Left lung (tissue), 10 donors: ENCODE results near the gene CWC22. TPM values are rescaled to one million over a fixed set of nuclear protein-coding genes. Genes with fewer than 3 reads are reported as not detected.

ENCODE experiments used
- ATAC-seq: fragments of 200-7000 bp; cut with Tn5 transposase; one replicate; pipeline ENCODE4 v1.9.1; 2020; ENCODE audit warnings: moderate library complexity
- DNase-seq, 4 donors: peaks; one replicate each; pipeline ENCODE4 v3.0.0-alpha.2; 2013 to 2020
- H3K27ac ChIP-seq, 2 donors: fragments of 200-600 bp; sonication (generic) in 1 of 2; one replicate each; pipeline versions ENCODE4 v1.5.0 to v1.8.0; 2020 to 2021
- H3K27me3 ChIP-seq, 2 donors: fragments of 200-600 bp; sonication (generic) in 1 of 2; one replicate each; pipeline versions ENCODE4 v1.5.0 to v1.8.0; 2020 to 2021
- H3K36me3 ChIP-seq, 2 donors: fragments of 200-600 bp; sonication (generic) in 1 of 2; one replicate each; pipeline versions ENCODE4 v1.5.0 to v1.8.0; 2020 to 2021
- H3K4me1 ChIP-seq, 2 donors: fragments of 200-600 bp; one replicate each; pipeline ENCODE4 v1.8.0; 2021
- H3K4me3 ChIP-seq, 2 donors: fragments of 200-600 bp; sonication (generic) in 1 of 2; one replicate each; pipeline versions ENCODE4 v1.5.0 to v1.8.0; 2020 to 2021; ENCODE audit warnings: mild to moderate bottlenecking in 1 of 2
- H3K9me3 ChIP-seq, 2 donors: fragments of 200-600 bp; sonication (generic) in 1 of 2; one replicate each; pipeline versions ENCODE4 v1.5.0 to v1.8.0; 2020 to 2021
- intact Hi-C, 2 donors: fragments of 100-400 bp; cut with DNase I; formaldehyde crosslinking; loops; one replicate each; pipeline versions ENCODE4 v1.11.2 to v1.14.2; 2022
- polyA plus RNA-seq, 6 donors: library from polyadenylated mRNA; unstranded; fragments of 120-200 nt; gene quantifications; one replicate each; pipeline ENCODE4 v1.2.1, GENCODE V29; 2013; ENCODE audit not compliant: insufficient read length in 6 of 6
- total RNA-seq, 2 donors: library from RNA; stranded (reverse); fragmentation: NEBNext Ultra II Directional; extraction: Animal tissue kit (Norgen Biotek cat#: 25700); gene quantifications; one replicate each; pipeline ENCODE4 v1.2.1, GENCODE V29; 2021
- TF ChIP-seq, protein P1 (sequence below), 2 donors: fragments of 200-600 bp; sonication (generic) in 1 of 2; IDR thresholded peaks; one replicate each; pipeline versions ENCODE4 v1.5.0 to v1.8.0; 2021; ENCODE audit warnings: antibody characterized with exemption in 2 of 2
- donor health status: DM: no; HTN: yes; CAD: no.
- donor health status: DM: no; HTN: no; CAD: no.

Gene CWC22
- total and polyA plus RNA-seq, 8 donors, result 13.9 to 42.8 (median 37.8) TPM

DNA sequence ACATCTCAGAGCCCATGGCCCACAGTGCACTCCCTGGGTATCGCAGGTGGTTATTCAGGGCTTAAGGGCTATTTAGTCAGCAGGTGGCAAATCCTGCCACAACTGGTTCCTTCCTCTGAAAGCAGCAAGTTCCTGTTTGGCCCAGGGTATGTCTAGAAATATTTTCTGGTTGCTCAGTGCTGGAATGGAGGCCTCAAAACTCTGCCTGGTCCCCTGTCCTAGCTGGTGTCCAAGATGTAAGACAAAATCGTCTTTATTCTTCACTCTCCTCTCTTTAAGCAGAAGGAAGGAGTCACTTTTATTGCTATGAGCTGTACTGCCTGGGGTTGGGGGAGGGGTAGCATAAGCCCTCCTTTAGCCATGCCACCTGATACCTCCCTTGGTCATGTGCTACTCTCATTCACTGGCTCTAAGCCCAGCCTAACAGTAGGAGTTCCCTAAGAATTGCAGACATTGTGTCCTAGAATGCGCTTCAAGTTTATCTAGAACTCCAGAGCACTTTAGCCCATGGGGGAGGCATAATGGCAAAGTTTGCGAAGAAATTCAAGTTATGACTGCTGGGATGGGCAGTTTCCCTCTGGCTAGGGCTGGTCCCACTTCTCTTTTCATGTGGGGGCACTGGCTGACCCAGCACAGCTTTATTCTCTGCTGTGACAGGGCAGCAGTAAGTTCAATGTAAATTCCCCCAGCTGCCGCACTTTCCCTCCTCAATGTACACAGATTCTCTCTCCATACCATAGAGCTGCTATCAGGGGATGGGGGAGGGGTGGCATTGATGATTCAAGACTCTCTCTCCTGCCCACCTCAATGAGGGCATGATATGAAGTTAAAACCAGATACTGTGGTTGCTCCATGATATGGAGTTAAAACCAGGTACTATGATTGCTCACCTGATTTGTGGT is 27.1 kb upstream of the CWC22 start:
- peaks cover 0 to 10% of the 10 kb centered on the region in 2 donors for H3K9me3 ChIP-seq
- no peaks in the 10 kb centered on the region for H3K27me3 ChIP-seq
- TF ChIP-seq, protein P1, sequence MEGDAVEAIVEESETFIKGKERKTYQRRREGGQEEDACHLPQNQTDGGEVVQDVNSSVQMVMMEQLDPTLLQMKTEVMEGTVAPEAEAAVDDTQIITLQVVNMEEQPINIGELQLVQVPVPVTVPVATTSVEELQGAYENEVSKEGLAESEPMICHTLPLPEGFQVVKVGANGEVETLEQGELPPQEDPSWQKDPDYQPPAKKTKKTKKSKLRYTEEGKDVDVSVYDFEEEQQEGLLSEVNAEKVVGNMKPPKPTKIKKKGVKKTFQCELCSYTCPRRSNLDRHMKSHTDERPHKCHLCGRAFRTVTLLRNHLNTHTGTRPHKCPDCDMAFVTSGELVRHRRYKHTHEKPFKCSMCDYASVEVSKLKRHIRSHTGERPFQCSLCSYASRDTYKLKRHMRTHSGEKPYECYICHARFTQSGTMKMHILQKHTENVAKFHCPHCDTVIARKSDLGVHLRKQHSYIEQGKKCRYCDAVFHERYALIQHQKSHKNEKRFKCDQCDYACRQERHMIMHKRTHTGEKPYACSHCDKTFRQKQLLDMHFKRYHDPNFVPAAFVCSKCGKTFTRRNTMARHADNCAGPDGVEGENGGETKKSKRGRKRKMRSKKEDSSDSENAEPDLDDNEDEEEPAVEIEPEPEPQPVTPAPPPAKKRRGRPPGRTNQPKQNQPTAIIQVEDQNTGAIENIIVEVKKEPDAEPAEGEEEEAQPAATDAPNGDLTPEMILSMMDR (IDR thresholded peaks at IDR 0.05), result no peak
- H3K36me3 ChIP-seq, result no peaks in the 10 kb centered on the region
- intact Hi-C loops, result no loop called here
- DNase-seq (peak in 1 of 4 donors; percentile 17), ATAC-seq (peak; percentile 93)
- H3K27ac ChIP-seq, result no peak overlapping the region
- H3K4me3 ChIP-seq, result no peak overlapping the region
- no peaks in the 10 kb centered on the region for H3K4me1 ChIP-seq

DNA sequence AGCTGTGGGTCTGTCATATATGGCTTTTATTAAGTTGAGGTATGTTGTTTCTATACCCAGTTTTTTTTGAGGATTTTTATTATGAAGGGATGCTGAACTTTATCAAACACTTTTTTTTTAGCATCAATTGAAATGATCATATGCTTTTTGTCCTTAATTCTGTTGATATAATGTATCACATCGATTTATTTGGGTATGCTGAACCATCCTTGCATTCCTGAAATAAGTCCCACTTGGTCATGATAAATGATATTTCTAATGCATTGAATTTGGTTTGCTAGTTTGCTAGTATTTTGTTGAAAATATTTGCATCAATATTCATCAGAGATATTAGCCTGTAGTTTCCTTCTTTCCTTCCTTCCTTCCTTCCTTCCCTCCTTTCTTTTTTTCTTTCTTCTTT is 22.5 kb upstream of the CWC22 start:
- no peaks in the 10 kb centered on the region for H3K36me3 ChIP-seq
- TF ChIP-seq, protein P1 (IDR thresholded peaks at IDR 0.05), result no peak
- no peaks in the 10 kb centered on the region for H3K4me1 ChIP-seq
- ATAC-seq (no peak), DNase-seq (no peak)
- H3K9me3 ChIP-seq, result peaks cover 0 to 17% of the 10 kb centered on the region in 2 donors
- no peaks in the 10 kb centered on the region for H3K27me3 ChIP-seq
- H3K27ac ChIP-seq, result no peak overlapping the region
- intact Hi-C loops, result no loop called here
- no peak overlapping the region for H3K4me3 ChIP-seq

DNA sequence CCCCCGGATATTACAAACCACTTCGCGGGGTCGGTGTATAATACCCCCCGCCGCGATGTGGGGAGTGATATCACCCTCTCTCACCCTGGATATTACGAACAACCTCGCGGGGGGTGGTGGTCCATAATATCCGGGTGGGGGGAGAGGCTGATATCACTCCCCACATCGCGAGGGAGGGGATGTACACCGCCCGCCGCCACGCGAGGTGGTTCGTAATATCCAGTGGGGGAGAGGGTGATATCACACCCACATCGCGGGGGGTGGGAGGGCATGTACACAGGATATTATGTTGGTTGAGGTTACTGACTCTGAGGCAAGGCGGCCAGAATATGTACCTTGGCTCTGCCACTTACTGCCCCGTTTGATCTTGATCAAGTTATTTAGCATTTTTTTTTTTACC is 14.8 kb upstream of the CWC22 start:
- H3K4me3 ChIP-seq, result no peak overlapping the region
- DNase-seq (peak in 1 of 4 donors; percentile 61), ATAC-seq (no peak)
- no peaks in the 10 kb centered on the region for H3K27me3 ChIP-seq
- no peaks in the 10 kb centered on the region for H3K36me3 ChIP-seq
- peaks cover 0 to under 1% of the 10 kb centered on the region in 2 donors for H3K4me1 ChIP-seq
- intact Hi-C loops, result no loop called here
- TF ChIP-seq, protein P1 (IDR thresholded peaks at IDR 0.05), result no peak
- no peaks in the 10 kb centered on the region for H3K9me3 ChIP-seq
- H3K27ac ChIP-seq, result no peak overlapping the region

DNA sequence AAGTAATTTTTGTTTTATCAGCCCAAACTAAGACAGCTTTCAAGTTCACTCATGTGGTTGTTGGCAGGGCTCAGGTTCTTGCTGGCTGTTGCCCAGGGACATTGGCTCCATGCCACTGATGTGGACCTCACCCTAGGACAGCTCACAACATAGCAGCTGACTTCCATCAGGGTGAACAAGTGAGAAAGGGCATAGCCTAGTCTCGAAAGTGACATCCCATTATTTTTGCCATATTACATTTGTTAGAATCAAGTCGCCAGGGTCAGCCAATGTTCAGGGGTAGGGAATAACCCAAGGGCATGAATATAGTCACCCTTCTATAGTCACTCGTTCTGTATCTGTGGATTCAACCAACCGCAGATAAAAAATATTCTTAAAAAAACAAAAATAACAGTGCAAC is 10.7 kb upstream of the CWC22 start:
- Histone ChIP-seq H3K27ac (no peak overlapping the region), H3K9me3 (no peaks in the 10 kb centered on the region), H3K4me1 (peaks cover 0 to 4% of the 10 kb centered on the region in 2 donors), H3K27me3 (no peaks in the 10 kb centered on the region), H3K36me3 (no peaks in the 10 kb centered on the region), H3K4me3 (no peak overlapping the region)
- DNase-seq (peak in 1 of 4 donors; percentile 19), ATAC-seq (peak; percentile 39)
- TF ChIP-seq, protein P1 (IDR thresholded peaks at IDR 0.05), result no peak
- intact Hi-C loops, result no loop called here

DNA sequence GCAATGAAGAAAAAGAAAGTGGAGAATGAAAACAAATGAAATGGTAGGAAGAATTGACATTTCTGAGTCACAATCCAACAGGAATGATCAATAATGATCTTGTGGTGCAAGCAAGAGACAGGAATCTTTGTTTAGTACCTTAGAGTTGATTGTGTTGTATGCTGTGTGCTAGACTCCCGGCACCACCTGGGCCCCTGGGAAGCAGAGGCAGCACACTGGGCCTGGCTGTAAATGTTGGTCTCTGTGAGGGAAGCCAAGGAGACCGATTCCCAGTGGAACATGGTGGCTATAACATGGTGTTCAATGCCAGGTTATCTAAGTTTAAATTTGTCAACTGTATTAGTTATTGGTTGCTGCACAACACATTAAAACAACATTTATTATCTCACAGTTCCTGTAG is 9.8 kb upstream of the CWC22 start:
- Histone ChIP-seq H3K4me3 (no peak overlapping the region), H3K9me3 (no peaks in the 10 kb centered on the region), H3K27me3 (no peaks in the 10 kb centered on the region), H3K4me1 (peaks cover 0 to 4% of the 10 kb centered on the region in 2 donors), H3K27ac (peak overlapping the region in 1 of 2 donors; percentile 20), H3K36me3 (no peaks in the 10 kb centered on the region)
- no peak for DNase-seq
- ATAC-seq, result no peak
- intact Hi-C loops, result no loop called here
- TF ChIP-seq, protein P1 (IDR thresholded peaks at IDR 0.05), result no peak
